Activated CD8-positive, alpha-beta memory T cell treated with anti-CD3 and anti-CD28 coated beads for 48 hours (primary cell): Measurements from ENCODE around the gene MTHFD1L.
"Not testable (repeated sequence)": the region's sequence is repeated elsewhere in the genome, so short reads cannot be mapped to it uniquely, and the experiment has no call there.

Experiments used
- DNase-seq, 3 experiments: peaks; one replicate each; pipeline ENCODE4 v3.0.0-alpha.2; 2020; ENCODE audit warnings: low read depth in 2 of 3, low spot score in 2 of 3

The MTHFD1L gene

DNA sequence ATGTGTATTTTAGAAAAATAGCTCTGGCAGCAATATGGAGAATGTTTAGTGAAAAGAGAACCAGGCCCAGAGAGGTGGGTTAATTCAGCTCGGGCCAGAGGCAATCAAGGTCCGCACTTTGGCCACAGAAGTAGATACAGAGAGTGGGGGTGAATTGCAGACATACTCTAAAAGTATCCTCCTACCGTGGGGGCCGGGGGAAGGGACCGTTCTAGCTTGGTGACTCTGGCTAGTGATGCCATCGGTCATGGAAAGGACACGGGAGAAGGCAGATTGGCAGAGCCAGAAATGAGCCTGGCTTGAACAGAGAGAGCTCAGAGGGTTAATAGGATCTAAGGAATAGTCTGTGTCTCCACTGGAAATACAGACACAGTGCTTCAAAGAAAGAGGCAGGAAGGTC is 173.1 kb downstream of the MTHFD1L start:
- DNase-seq: no peak

DNA sequence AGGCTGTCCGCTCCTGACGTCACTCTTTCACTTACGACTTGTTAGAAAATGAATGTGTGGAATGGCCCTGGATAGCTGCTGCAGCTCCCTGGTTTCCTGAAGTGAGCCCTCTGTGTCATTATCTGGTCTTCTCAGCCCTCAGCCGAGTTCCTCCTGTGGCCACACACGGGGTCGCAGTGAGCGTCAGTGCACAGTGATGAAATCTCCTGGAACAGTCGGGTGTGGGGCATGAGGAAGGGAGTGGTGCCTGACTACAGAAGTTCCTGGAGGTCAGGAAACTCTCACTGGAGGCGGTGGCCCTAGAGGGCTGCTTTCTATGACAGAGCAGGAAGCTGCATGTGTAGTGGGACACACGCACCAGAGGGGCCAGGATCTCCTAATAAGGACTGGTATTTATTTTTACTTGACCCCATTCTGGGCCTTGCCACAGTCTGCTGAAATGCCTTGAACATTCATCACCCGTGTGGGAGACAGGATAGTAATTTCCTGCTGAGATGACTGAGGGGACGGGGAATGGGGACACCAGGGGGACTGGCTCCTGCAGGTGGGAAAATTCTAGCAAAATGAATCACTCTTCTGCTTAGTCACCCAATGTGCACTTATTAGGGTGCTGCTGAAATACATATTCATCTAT is 175.5 kb downstream of the MTHFD1L start:
- DNase-seq: not testable (repeated sequence)

DNA sequence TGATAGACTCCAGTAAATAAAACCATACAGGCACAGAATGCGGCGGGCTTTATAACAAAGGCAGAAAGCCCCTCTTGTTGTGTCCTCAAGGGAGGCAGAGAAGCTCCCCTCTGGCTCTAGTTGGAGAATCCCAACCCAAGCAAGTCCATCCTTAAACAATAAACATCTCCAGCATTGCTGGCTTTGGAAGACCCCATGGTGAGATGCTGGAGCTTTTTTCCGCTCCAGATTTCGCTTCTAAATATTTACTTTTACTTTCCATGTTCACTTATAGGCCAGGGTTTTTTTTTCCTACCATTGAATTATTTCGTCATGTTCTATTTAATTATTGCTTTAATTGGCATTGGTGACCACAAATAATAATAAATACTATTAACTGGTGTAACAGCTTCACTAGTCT is 176.2 kb downstream of the MTHFD1L start:
- DNase-seq: no peak

DNA sequence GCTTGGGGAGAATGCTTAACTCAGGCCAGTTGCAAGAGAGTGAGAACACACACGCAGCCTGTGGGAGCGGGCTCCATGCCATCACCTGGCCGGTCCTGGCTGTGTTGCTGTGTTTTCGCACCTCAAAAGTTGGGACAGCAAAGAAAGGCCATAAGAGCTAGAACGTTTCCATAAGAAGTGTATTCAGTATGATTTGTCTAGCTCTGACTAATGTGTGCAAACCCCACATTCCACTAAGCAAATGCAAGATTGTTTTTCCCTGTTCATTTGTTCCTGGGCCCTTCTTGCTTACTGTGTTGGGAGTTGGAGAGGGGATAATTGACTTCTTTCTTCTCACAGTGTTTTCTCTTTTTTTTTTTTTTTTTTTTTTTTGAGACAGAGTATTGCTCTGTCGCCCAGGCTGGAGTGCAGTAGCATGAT is 177.4 kb downstream of the MTHFD1L start:
- not testable (repeated sequence) for DNase-seq

DNA sequence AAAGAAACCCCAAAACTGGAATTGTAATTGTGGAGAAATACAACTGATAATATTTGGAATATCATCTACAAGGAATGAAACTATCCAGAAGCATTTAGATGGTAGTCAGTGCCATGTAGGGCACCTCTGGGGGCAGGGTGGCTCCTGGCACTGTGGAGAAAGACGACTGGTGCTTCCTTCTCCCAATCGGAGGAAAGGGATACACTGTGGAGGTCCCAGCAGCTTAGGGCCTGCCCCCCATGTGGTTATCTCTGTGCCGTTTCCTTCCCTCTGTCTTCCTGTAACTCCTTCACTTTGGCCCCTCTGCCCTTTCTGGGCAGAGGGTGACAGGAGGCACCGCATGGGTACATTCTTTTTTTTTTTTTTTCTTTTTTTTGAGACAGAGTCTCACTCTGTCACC is 178.4 kb downstream of the MTHFD1L start:
- DNase-seq: no peak

DNA sequence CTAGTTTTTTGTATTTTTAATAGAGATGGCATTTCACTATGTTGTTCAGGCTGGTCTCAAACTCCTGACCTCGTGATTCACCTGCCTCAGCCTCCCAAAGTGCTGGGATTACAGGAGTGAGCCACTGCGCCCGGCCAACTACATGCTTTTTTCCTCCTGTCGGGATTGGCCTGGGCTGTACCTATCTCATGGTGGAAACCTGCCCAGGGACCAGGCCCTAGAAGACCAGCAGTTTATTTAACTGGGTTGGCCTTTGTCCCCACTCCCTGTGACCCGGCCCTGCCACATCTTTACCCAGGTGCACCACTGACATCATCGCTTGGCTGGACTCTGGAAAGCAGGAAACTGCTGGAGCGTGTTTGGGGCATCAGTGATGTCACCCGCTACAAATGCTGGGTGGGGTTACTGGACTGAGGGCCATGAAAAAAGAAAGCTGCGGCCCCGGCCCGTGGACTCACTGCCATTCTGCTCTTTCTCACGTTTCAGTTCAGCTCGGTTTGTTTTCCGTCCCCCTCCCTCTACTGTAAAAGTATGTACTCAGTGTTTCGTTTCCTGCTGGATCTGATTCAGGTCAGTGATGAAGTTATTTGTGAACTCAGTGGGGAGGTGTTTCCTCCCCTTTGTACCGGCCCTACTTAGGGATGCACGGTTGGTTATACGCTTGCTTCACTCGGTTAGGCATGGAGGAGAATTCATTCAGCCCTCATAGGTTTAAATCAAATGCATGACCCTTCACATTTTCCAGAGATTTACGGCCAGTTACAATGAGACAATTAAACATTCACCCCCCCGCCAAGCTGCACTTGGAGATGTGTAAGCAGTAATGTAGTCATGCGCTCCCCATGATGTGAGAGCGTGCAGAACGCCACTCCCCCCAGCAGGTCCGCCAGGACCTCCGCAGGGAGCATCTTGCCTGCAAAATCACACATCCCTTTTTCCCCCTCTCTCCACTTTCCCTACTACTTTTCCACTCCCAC is 179.3 kb downstream of the MTHFD1L start:
- DNase-seq: no peak

DNA sequence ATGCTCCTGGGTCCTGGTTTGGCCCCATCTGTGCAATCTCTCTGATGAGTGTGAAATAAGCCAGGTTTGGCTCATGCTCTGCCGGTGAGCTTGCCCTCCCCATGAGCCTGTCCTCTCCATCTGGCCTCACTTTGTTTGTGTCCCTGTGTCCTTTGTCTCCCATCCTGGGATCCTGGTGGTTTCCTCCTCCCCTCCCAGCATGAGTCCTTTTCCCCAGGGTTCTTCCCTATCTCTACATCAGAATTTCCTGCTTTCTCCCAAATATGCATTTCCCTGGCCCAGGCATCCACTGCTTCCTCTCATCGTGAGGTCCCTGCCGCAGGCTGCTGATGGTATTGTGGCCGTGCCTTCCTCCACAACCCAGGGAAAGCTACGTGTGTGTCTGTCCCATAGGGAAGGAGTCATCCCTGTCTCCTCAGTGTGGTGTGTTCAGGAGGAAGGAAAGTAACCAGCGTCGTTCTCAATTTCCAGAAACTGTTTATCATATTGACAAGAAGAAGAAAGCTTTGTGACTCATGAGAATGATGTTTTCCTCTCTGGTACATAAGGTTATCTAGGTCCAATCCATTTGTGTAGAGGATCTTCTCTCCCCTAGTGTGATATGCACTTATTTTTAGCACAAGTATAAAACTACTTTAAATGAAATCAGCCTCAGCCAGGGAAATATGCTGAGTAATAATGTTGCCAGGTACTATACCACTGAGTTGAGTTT is 180.2 kb downstream of the MTHFD1L start:
- not testable (repeated sequence) for DNase-seq

DNA sequence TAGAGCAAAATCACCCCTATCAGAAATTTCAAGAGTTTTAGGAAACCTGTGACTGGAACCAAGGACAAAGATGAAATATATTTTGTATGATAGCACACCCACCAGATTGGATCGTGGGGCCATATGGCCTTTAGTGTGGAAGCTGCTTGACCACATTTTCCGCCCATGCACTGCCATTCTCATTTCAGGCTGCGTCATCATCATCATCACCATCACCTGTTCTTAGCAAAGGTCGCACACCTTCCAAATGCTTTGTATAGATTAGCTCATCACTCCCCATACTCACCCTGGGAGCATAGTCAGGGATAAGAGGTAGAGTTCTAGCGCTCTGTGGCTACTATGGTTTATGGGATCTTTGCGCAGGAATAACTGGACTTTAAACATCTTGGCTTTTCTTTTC is 185.7 kb downstream of the MTHFD1L start:
- no peak for DNase-seq

DNA sequence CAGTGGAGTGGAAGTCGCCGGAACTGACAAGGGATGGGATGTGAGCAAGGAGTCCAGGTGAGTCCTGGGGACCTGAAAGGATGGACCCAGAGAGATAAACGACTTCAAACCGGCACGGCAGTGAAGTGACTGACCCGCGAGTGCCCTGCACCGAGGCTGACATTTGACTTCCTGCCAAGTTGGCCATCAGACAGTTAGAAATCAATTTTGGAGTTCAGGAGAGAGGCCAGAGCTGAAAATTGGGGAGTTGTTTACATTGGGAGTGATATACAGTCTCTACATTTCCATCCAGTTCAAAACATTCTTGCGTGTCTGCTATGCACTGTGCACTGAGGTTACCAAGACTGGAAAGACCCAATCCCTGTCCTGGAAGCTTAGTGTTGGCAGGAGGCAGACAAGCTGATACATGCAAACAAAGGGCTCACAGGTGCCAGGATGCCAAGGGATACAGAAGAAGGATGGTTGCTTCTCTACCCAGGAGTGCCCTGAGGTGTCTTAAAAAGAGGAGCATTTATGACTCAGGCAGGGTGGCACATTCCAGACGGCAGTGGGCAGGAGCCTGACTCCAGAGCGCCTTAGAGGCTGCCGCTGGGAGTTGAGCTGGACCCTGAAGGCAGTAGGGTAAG is 186.6 kb downstream of the MTHFD1L start:
- no peak for DNase-seq

DNA sequence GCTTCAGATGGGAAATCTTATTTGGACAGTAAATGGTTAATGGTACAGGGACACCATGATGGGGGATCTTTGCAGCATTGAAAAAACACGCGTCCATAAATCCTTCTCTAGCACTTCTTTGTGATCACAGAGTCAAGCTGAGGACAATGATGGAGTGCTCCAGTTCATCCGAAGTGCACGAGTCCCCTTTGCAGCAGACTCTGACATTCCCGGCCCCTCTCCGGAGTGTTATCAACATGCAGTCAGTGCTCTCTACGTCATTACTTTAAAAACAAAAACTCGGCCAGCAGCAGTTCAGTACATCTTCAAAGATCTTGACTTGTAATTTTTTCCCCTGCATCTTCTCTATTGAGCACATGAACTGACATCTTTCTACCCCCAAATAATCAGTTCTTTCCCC is 188.8 kb downstream of the MTHFD1L start:
- no peak for DNase-seq

DNA sequence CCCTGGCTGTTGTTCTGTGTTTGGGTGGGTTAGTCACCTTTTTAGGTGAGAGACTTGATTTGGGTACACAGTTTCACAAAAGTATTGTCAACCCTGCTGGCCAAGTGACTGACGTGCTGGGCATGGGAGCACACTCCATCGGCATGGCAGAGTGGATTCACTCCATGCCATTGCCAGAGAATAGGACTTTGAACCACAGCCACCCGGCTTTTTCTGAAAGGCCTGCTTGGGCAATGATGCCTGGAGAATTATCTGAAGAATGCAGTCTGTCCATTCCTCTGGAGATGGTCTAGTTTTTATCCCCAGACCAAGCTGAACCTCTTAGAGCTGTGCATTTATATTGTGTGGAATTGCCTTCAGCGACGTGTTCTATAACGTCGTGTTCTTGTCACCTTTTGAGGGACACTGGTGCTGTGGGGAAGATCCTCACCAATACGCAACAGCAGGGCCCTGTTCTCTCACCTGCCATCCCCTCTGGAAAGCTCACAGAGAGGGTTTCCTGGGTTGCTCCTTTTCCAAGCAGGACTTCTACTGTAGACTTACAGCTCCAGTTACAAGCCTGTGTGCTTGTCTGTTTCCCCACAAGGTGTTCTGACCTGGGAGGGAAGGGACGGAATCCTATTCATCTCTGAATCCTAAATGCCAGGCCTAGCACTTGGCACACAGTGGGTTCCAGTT is 190.9 kb downstream of the MTHFD1L start:
- no peak for DNase-seq

DNA sequence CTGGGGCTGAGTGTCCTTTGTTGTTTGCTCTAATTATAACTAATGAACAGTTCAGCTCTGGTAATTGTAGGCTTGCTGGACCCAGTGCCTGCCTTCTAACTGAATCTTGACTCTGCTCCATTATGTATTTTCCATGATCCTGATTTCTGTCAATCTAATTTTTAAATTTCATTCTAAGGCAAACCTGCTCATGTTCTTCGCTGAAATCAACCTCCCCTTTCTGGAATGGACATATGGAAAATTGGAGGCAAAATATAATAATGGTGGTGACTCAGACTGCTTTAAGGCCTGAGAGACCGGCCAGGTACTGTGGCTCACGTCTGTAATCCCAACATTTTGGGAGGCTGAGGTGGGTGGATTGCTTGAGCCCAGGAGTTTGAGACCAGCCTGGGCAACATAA is 191.6 kb downstream of the MTHFD1L start:
- no peak for DNase-seq

DNA sequence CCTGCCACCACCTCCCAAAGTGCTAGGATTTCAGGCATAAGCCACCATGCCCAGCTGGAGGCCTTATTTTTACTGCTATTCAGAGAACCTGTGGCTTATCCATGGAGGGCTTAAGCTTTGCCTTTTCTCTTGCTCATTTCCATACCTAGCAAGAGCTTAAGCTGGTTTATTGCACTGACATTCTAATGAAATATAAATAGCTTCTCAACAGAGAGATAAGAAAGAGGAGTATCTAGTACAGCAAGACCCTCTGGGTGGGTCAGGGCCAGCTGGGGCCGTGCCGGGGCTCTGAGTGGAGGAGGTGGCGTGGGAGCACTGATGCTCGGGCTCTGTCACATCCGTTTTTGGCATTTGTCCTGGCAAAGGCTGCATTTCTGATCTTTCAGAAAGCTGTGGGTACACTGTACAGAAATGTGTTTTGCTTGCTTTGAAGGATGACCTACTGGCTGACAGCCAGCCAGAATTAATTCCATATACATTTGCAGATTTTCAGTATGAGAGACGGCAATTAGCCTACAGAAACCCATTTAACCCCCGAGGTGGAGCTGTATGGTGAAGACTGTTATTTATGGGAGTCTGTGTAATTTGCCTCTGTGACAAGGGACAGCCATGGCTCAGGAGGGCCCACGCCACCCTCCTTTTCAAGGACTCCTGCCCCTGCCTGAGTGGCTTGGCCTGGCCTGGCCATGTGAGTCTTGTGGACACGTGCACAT is 192.7 kb downstream of the MTHFD1L start:
- DNase-seq: no peak

DNA sequence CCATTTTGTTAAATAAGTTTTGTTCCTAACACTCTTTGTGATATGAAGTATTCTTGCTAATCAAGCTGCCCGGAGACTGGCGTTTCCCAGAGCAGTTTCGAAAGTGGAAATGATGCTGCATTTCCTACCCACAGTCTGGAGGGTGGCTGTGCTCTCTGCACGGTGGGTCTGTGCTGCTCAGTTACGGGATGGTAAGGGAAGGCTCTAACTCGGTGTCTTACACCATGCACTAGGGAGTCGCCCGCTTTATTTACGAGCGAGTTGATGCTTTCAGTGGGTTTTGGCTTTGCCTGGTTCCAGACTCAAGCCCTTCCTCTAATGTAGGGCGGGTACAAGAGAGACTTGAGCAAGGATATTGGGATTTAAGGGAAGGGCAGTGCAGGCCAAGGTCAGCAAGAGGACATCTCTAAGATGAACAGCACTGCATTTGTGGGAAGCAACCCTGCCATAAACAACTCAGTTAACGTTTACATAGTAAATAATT is 194.2 kb downstream of the MTHFD1L start:
- no peak for DNase-seq

DNA sequence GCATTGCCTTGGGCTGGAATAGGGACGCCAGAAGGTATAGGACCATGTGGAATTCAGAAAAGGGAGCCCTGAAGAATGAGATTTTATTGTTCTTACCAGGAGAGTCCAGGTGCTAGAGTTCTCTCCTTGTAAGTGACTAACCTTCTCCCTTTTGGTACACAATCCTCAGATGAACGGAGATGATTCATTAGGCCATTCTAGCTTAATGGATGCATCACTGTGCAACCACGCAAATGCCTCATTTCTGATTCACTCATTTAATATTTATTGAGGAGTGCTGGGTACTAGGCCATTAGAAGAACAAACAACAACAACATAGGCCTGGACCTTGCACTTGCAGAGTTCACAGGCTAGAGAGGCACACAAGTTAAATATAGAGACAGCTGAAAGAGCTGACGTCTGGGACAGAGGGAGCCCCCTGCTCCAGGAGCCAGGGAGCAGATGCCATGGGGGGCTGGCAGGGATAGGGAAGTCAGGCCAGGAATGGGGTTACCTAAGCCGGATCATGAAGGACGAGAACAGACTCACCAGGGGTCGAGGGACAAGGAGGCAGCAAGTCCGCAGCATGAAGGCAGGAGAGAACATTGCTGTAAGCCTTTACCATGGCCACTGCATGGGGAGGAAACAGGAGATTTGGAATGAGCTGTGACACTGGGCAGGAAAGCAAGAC is 194.7 kb downstream of the MTHFD1L start:
- DNase-seq: no peak

DNA sequence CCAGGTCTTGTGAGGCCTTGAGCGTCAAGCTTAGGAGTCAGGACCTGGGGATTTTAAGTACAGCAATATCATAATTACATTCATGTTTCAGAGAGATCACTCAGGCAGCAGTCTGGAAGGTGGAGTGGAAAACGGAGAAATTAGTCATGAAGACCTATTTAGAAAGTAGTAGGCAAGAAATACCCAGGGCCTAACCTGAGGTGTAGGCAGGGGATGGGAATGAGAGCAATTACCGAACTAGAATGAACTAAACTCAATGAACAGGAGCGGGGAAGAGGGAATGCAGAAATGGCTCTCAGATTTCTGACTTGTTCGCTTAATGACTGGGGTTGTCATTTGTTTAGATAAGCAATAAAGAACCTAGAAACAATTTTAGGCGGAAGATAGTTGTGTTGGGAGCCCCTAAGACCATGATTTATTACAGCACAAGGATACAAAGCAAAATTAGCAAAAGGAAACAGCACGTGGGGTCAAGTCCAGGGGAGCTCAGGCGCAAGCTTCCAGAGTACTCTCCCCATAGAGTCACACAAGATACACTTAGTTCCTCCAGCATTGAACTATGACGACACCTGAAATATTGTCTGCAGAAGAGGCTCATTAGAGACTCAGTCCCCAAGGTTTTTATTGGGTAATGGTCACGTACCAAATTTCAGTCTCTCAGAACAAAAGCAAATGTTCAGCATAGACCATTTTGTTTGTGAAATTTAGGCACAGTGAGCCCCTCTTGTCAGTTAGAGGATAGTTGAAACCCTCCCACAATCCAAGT is 195.4 kb downstream of the MTHFD1L start:
- no peak for DNase-seq

DNA sequence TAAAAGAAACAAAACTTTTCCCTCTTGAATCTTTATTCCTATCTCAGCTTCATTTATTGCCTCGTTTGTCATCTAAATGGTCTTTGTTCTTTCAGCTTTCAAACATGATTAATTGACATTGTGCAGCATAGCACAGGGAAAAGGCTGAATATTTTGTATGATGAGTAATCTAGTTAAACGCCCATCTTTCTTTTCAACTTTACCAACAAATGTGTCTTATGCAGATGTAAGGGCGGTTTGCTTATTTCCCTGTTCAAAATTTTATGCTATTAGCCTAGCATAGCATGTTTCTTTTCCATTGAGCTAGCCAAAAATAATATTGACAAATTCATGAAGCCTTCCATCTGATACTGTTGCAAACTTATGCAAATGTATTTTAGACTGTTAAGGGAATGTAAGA is 197.8 kb downstream of the MTHFD1L start:
- DNase-seq: no peak

DNA sequence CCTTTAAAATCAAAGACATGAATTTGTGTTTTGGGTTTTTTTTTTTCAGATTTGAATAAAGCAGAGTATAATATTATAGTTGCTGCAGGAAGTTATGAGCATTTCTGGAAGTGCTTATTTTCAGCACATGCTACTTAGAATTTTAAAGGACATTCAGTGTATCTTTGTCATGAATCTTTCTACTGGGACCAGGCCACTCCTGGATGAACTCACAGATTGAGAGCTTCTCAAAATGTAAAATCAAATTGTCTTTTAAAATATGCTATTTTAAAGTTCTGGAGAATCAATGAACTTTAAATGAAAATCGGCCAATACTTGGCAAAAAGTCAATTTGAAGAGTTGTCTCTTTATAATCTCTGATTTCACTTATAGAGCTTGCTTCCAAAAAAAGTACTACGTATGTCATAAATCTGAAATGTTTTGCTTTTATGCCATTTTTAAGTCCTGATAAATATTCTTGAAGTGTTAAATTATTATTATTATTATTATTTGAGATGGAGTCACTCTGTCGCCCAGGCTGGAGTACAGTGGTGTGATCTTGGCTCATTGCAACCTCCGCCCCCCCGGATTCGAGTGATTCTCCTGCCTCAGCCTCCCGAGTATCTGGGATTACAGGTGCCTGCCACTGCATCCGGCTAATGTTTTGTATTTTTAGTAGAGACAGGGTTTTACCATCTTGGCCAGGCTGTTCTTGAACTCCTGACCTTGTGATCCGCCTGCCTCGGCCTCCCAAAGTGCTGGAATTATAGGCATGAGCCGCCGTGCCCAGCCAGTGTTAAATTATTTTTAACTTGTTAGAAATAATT is 198.5 kb downstream of the MTHFD1L start:
- no peak for DNase-seq
